CD4-positive, alpha-beta T cell treated with Interleukin-4 for 1 hour (primary cell): ENCODE measurements around the gene ANKRD9.

Experiments used
- DNase-seq, 2 donors: peaks; one replicate each; pipeline ENCODE4 v3.0.0-alpha.2; 2020 to 2022

The ANKRD9 gene

GRCh38 chr14:102512793-102513300 is 3.3 kb upstream of the ANKRD9 start:
- DNase-seq: no peak

- DNase-seq: no peak
Measured at GRCh38 chr14:102511538-102511937, 2.0 kb upstream of the ANKRD9 start.

GRCh38 chr14:102510616-102511520 is 1.3 kb upstream of the ANKRD9 start:
- no peak for DNase-seq

GRCh38 chr14:102508774-102509745 is 516 bp downstream of the ANKRD9 start:
- DNase-seq: peak; percentile 49 to 62

- no peak for DNase-seq
Measured at GRCh38 chr14:102508410-102508773, 1.2 kb downstream of the ANKRD9 start.

- DNase-seq: no peak
Measured at GRCh38 chr14:102507857-102508312, 1.7 kb downstream of the ANKRD9 start.

- DNase-seq: peak; percentile 43 to 47
Measured at GRCh38 chr14:102507081-102507856, 2.3 kb downstream of the ANKRD9 start.

GRCh38 chr14:102506626-102506925 is 3.0 kb downstream of the ANKRD9 start:
- no peak for DNase-seq

- DNase-seq: no peak
Measured at GRCh38 chr14:102505775-102506625, 3.6 kb downstream of the ANKRD9 start.

- no peak for DNase-seq
Measured at GRCh38 chr14:102505000-102505619, 4.5 kb downstream of the ANKRD9 start.

GRCh38 chr14:102504328-102504999 is 5.1 kb downstream of the ANKRD9 start:
- DNase-seq: no peak

GRCh38 chr14:102503641-102504327 is 5.8 kb downstream of the ANKRD9 start:
- no peak for DNase-seq

GRCh38 chr14:102502571-102502970 is 7.0 kb downstream of the ANKRD9 start:
- DNase-seq: no peak

GRCh38 chr14:102501751-102502315 is 7.7 kb downstream of the ANKRD9 start:
- no peak for DNase-seq

- no peak for DNase-seq
Measured at GRCh38 chr14:102500713-102501112, 8.9 kb downstream of the ANKRD9 start.

- peak in 1 of 2 donors; percentile 17 for DNase-seq
Measured at GRCh38 chr14:102500158-102500662, 9.4 kb downstream of the ANKRD9 start.

- DNase-seq: no peak
Measured at GRCh38 chr14:102499401-102500157, 10.0 kb downstream of the ANKRD9 start.

GRCh38 chr14:102498678-102499265 is 10.8 kb downstream of the ANKRD9 start:
- no peak for DNase-seq
